ENCODE measurements around the gene SPAG5. TPM values are rescaled to one million over a fixed set of nuclear protein-coding genes. Genes with fewer than 3 reads are reported as not detected.
A peak's percentile ranks its signal among the peaks of the same experiment; 100 is the strongest.

The SPAG5 gene
- total and polyA plus RNA-seq, 10 of the 15 experiments (the other 5 are each of a cell fraction or from before 2014, with no cell fraction given): 73.5 to 171 (median 106) TPM

GRCh38 chr17:28646039-28646754, 47.4 kb upstream of the SPAG5 start:
- peaks cover 14% of the 10 kb centered on the region for H3K4me1 ChIP-seq (ENCODE audit: control insufficient read depth, insufficient read depth, low read length)
- peaks cover 4 to 16% of the 10 kb centered on the region in 2 experiments for H3K36me3 ChIP-seq (ENCODE audit: control insufficient read depth in 2 of 2, insufficient read depth in 2 of 2, low read length in 1 of 2)
- FAIRE-seq (peak; percentile 23), ATAC-seq (no peak), DNase-seq (ENCODE audit: low read depth, low spot score) (no peak)
- ChIA-PET SMC1A (ENCODE audit: uncharacterized antibody, unreplicated experiment) (interaction anchor here (0.8 to 4.2 kb wide), 13 partner anchors 9 to 306 kb away, joined by 3 to 22 read pairs (median 4); partner anchors contain the start of genes RPL23A, SDF2, SUPT6H and TLCD1), RAD21 (ENCODE audit: unreplicated experiment) (interaction anchor here (0.6 to 2.9 kb wide), 18 partner anchors 16 to 471 kb away, joined by 3 to 22 read pairs (median 4); partner anchors contain the start of genes DHRS13, IFT20, NEK8 and PROCA1), POLR2A (interaction anchor here (0.8 to 5.4 kb wide), 11 partner anchors 15 to 303 kb away, joined by 3 to 32 read pairs (median 6); partner anchors contain the start of genes ALDOC, PROCA1, RPL23A and SDF2), CTCF (interaction anchor here (0.6 to 7.5 kb wide), 31 partner anchors 9 to 499 kb away, joined by 3 to 84 read pairs (median 5); partner anchors contain the start of genes ALDOC, NEK8, PROCA1 and RPL23A)
- WGBS (ENCODE audit: insufficient coverage, insufficient replicate concordance, low lambda C conversion rate, missing lambda C conversion rate): 45% methylated on average over 12 of the region's 12 CpGs
- peak overlapping the region; percentile 25 for H2AFZ ChIP-seq (ENCODE audit: control insufficient read depth, low read depth, low read length)
- peak overlapping the region; percentile 73 for H3K4me3 ChIP-seq
- H3K9me3 ChIP-seq (replicated peaks; ENCODE audit: control insufficient read depth, insufficient read depth, low read length): no peaks in the 10 kb centered on the region
- no peaks in the 10 kb centered on the region for H3K27me3 ChIP-seq (replicated peaks in 1 of 2; ENCODE audit: control insufficient read depth in 2 of 2, insufficient read depth in 2 of 2, low read length in 1 of 2)
- H3K9ac ChIP-seq (ENCODE audit: control insufficient read depth, insufficient read depth, low read length): peak overlapping the region; percentile 32; the same call in 1 of the 2 replicates
- in situ Hi-C loops (cut with MboI) (no loop called here), intact Hi-C loops (cut with micrococcal nuclease; ENCODE audit: unreplicated experiment) (loop anchor here (1.0 to 2.0 kb wide), 2 partner anchors 30 to 65 kb away; partner anchors contain the start of gene PROCA1)
- H3K79me2 ChIP-seq (ENCODE audit: control insufficient read depth, insufficient read depth, low read length): peaks cover 31% of the 10 kb centered on the region
- no peaks in the 10 kb centered on the region for H4K20me1 ChIP-seq (ENCODE audit: control insufficient read depth, insufficient read depth)
- TF ChIP-seq ZBTB33 (IDR thresholded peaks at IDR 0.05) (no peak), HDGF (IDR thresholded peaks at IDR 0.05) (0 out of 2 replicates have a peak, but pooled peaks have one; percentile 18), MLLT1 (IDR thresholded peaks at IDR 0.05) (0 out of 2 replicates have a peak, but pooled peaks have one; percentile 47)
- peak overlapping the region; percentile 77 for H3K4me2 ChIP-seq (ENCODE audit: control insufficient read depth, insufficient read depth)
- H3K27ac ChIP-seq (ENCODE audit: control insufficient read depth, insufficient read depth): peak overlapping the region; percentile 85
- no TSS peak for BruUV-seq (replicated peaks)

Measured in GM12878 (cell line).